G401.6 (cell line): Measurements from ENCODE around the gene LAX1.
"Not testable (repeated sequence)": the region's sequence is repeated elsewhere in the genome, so short reads cannot be mapped to it uniquely, and the experiment has no call there.

ENCODE experiments used
- FAIRE-seq: peaks from 2 replicates; lab custom pipeline; 2012; peaks lifted over from hg19 to GRCh38; lab: Jason Lieb, UNC

The LAX1 gene

DNA sequence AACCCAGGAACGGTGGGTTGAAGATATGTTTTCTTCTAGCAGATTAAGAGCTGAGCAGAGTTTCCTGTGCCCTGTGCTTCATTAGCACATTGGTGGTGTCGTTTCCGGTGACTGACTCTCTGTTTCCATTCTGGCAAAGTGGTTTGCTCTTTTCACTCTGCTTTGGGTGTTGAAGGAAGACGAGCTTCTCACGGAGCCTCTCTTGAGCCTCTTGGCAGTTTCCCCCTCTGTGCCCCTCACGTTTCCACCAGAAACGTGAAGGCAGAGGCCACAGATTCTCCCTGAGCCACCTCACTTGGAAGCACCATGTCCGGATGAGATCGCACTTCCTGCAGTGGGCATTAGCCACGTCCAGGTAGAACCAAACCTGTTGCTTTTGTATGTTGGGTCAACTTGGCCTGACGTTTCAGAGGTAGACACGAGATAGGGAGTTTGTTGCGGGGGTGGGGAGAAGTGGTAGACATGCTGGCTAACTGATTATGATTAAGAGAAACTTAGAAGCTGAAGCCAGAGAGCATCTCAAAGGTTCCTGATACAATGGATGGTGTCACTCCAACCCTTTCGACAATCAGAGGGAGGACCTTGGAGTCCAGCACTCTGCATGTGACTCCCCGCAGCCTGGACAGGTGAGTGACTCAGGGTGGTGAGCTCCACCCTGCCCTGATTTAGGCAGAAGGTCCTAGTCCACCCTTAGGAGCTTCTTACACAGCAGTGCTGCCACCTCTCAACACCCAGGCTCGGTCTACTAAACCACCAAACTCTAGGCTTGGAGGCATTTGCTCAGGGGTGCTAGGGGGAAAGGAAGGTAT is at the start of gene LAX1:
Gene LAX1 (plus strand): TSS at position 155 of the 809 bp plus-strand sequence. CDS start 383 bp downstream, at position 538.
- FAIRE-seq, result no peak

- no peak for FAIRE-seq
Measured at GRCh38 chr1:203717120-203717519, 47.9 kb upstream of the LAX1 start.

DNA sequence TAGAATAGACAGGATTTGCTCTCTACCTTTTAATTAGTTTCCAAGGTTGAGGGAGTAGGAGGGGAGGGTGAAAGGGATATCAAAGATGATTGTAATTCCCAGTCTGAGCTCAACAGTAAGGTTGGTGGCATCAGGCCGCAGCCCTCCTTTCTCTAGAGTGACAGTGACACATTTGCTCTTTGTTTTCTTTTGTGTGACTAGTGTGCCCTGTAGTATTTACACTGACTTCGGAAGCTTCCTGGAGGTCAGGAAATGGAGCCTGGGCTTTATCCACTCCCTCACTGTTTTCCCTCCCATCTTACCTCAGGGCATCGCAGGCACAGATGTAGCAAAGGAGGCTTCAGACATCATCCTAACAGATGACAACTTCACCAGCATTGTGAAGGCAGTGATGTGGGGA is 44.7 kb upstream of the LAX1 start:
- FAIRE-seq, result no peak

- no peak for FAIRE-seq
Measured at GRCh38 chr1:203722909-203723308, 42.1 kb upstream of the LAX1 start.

- FAIRE-seq, result no peak
Measured at GRCh38 chr1:203726417-203726867, 38.5 kb upstream of the LAX1 start.

- FAIRE-seq, result no peak
Measured at GRCh38 chr1:203733009-203733863, 31.7 kb upstream of the LAX1 start.

DNA sequence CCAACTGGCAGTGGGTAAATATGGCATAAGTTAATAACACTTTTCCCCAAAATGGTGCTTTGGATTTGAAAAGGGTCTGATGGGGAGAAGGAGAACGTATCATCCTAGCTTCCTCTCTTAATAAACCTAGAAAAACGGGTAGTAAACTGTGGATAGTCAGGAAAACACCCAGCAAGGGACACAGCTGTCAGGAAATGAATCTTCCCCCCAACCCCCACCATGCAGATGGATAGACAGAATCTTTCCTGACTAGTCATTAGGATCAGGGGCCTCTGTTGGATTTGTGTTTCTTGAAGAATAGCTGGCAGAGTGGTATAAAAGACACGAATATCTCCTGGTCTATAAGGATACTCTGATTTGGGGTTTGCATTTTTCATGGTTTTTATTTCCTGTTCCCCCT is 22.5 kb upstream of the LAX1 start:
- FAIRE-seq, result no peak

GRCh38 chr1:203743091-203743571 is 21.9 kb upstream of the LAX1 start:
- no peak for FAIRE-seq

- no peak for FAIRE-seq
Measured at GRCh38 chr1:203744075-203744972, 20.7 kb upstream of the LAX1 start.

DNA sequence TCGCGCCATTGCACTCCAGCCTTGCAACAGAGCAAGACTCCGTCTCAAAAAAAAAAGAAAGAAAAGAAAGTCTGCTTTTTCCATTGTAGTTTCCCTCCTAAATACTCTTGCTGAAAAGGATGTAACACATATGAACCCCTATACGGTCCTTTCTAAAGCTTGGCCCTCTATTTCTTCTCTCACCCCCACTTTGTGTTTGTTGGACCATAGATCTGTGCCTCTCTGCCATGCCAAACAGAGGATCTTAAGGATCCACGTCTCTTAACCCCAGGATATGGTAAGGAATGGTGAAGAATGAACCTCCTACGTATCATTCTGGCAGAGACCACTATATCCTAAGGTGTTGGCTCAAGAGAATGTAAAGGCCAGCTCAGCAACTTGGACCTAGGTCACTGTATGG is 18.7 kb upstream of the LAX1 start:
- no peak for FAIRE-seq

- FAIRE-seq, result no peak
Measured at GRCh38 chr1:203751051-203751450, 13.9 kb upstream of the LAX1 start.

DNA sequence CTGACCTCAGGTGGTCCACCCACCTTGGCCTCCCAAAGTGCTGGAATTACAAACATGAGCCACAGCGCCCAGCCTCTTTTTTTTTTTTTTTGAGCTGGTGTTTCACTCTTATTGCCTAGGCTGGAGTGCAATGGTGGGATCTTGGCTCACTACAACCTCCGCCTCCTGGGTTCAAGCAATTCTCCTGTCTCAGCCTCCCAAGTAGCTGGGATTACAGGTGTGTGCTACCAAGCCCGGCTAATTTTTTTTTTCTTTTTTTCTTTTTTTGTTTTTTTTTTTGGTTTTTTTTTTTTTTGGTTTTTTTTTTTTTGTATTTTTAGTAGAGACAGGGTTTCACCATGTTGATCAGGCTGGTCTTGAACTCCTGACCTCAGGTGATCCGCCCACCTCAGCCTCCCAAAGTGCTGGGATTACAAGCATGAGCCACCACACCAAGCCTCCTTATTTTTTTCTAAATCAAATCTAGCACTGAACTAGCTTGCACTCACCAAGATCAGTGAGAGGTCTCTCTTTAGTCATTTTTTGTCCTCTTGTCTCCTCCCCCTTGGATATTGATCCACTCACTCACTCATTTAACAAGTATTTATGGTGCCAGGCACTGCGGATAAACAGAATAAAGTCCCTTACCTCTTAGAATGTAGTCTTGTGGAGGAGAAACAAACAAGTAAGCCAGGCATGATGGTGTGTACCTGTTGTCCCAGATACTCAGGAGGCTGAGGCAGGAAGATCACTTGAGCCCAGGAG is 13.2 kb upstream of the LAX1 start:
- not testable (repeated sequence) for FAIRE-seq

DNA sequence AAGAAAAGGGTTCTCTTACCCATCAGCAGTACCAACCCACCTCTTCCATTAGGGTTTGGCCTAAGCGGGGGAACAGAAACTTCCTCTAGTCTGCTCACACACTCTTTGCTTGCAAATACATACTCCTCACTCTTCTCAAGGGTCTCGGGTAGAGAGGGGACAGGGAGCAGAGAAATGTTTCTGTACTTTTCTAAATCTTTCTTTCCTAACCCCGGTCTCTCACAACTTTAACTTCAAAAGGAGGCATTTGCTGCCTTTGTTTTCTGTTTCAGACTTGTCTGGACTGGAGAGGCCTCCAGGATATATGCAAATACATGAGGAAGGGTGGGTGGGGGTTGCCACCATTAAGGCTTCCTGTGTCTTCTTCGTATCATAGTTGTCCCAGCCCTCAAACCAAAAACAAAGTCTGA is 10.5 kb upstream of the LAX1 start:
- no peak for FAIRE-seq

DNA sequence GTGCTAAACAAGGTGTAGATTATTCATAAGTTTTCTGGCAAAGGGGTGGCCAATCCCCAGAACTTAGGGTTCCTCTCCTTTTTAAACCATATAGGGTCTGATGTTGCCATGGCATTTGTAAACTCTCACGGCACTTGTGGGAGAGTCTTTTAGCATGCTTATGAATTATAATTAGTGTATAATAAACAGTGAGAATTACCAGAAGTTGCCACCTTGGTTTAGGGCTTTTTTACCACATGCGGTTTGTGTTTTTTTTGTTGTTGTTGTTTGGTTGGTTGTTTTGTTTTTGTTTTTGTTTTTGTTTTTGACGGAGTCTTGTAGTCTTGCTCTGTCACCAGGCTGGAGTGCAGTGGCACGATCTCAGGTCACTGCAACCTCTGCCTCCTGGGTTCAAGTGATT is 8.9 kb upstream of the LAX1 start:
- no peak for FAIRE-seq

DNA sequence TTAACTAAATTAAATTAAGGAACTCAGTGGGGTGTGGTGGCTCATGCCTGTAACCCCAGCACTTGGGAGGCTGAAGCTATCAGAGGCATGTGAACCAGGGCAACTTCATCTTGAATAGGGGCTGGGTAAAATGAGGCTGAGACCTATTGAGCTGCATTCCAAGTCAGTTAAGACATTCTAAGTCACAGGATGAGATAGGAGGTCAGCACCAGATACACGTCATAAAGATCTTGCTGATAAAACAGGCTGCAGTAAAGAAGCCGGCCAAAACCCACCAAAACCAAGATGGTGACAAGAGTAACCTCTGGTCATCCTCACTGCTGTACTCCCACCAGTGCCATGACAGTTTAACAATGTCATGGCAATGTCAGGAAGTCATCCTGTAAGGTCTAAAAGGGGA is 6.2 kb upstream of the LAX1 start:
- not testable (repeated sequence) for FAIRE-seq

DNA sequence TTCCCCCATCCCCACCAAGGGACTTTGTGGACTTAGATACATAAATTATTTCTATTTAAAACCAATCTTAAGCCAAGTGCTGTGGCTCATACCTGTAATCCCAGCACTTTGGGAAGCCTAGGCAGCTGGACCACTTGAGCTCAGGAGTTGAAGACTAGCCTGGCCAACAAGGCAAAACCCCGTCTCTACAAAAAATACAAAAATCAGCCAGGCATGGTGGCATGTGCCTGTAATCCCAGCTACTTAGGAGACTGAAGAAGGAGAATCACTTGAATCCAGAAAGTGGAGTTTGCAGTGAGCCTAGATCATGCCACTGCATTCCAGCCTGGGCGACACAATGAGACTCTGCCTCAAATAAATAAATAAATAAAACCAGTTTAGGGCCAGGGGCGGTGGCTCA is 4.5 kb upstream of the LAX1 start:
- FAIRE-seq, result no peak

DNA sequence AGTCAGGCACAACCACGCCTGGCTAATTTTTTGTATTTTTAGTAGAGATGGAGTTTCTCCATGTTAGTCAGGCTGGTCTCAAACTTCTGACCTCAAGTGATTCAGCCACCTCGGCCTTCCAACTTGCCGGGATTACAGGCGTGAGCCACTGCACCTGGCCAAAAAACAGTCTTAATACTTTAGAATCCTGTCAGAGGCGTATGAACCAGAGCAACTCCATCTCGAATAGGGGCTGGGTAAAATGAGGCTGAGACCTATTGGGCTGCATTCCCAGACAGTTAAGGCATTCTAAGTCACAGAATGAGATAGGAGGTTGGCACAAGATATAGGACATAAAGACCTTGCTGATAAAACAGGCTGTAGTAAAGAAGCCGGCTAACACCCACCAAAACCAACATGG is 3.0 kb upstream of the LAX1 start:
- not testable (repeated sequence) for FAIRE-seq

DNA sequence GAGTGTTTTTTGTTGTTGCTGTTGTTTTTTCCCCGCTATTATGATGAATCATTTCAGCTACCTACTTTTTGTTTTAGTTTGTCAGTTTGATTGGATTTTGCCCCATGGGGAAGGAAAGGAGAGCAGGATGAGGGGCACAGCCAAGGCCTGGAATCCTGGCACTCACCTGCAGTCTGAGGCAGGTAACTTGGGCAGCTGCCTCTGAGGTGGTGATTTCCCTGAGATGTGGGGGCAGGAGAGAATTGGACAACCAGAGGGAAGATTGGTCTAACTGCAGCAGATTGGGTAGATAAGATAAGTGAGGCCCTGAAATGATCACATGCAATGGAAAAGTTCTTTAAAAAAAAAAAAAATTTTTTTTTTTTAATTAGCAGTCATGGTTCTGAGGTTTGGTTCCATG is 1.5 kb upstream of the LAX1 start:
- no peak for FAIRE-seq

GRCh38 chr1:203764105-203765028 is 616 bp upstream of the LAX1 start:
- no peak for FAIRE-seq

- FAIRE-seq, result no peak
Measured at GRCh38 chr1:203768256-203768655, 3.3 kb downstream of the LAX1 start.
